Daoy (cell line): ENCODE results near the gene HOXD10. TPM values are rescaled to one million over a fixed set of nuclear protein-coding genes. Genes with fewer than 3 reads are reported as not detected.

Source experiments
- DNase-seq: peaks from one replicate; pipeline ENCODE4 v3.0.0-alpha.2; 2015; ENCODE audit warnings: low read depth
- total RNA-seq: library from RNA; depleted of rRNA; stranded (reverse); fragments of >200 nt; shearing (Covaris generic); gene quantifications from 2 replicates; pipeline ENCODE4 v1.2.3, GENCODE V29; 2014

The HOXD10 gene
- total RNA-seq, 1 experiment from 2014 or later: 14.8 TPM

DNA sequence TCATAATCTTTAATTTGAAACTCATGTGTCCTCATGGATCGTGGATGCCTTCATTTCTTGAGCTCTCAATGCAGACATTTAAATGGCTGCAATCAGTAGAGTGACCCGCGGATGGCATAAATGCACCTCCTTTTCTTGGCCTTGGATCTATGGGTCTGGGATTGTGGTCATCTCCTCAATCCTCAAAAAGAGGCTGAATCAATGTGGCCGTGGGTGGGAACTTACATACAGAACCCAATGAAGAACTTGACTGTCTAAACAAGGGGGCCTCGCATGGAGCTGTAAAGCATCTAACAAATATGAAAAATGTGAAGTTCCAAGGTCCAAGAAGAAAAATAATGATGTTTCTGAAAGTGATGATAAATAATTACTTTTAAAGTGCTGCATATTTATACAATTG lies 21.2 kb upstream of the HOXD10 start:
- DNase-seq: no peak

DNA sequence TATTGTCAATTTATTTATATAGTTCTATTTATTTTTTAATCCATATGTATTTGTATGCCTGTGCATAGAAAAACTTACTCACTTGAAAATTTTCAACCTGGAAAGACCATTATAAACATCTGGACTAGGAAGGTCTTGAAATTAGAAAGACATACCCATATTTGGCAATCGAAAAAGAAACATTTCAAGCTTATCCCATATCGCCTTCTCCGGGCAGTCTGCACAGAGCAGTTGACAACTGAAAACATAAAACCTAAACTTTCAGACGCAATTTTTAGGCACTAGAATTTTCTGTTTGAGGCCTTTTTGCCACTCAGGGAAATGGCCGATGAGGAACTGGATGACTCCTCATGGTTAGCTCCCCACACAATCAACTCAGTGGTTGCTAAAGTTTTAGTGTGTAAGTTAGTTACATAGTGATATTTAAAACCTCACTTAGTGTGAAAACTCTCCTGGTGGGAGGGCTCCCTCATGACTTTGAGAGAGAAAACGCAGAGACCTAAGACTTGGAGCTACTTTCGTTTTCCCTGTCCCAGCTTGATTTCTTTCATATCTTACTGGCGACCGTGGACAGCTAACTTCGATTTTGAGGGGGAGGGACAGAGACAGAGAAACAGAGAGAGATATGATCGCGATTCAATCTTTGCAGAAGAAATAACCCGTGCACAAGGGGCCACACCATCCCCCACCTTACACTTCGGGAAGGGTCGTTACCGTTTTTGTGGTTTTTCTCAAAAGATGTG lies 20.2 kb upstream of the HOXD10 start:
- peak; percentile 69 for DNase-seq

- DNase-seq: peak; percentile 94
Measured at GRCh38 chr2:176096986-176097819, 19.4 kb upstream of the HOXD10 start.

DNA sequence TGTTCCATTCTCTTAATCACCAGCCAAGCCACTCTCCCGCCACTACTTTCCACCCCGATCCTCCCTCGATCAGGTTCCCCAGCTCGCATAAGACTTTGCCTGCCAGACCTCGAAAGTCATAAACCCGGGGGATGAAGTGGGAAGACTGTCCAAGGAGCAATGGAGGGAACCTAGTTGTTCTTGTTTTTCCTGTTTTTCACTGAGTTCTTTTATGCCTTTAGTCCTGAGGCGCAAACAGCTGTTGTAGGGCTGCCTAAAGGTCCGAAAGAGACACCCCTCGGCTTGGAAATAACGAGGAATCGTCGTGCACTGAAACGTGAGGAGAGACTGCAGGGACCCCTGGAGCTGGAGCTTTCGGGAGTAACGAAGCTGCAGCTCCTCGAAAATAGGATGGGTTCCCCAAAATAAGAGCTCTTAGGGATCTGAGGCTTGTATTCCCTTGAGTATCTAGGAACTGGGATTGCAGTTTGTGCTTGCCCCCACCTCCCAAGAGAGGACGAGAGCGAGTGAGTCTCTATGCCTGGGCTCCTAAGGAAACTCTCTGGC lies 18.7 kb upstream of the HOXD10 start:
- DNase-seq: no peak

GRCh38 chr2:176098366-176099158 lies 18.0 kb upstream of the HOXD10 start:
- DNase-seq: no peak

GRCh38 chr2:176099159-176099727 lies 17.3 kb upstream of the HOXD10 start:
- no peak for DNase-seq

GRCh38 chr2:176099728-176100546 lies 16.6 kb upstream of the HOXD10 start, which contains the start of gene HOXD12:
Gene HOXD12 (plus strand): TSS chr2:176099795. CDS start chr2:176099802, 7 bp downstream.
- DNase-seq: no peak

- DNase-seq: no peak
Measured at GRCh38 chr2:176100547-176101140, 15.9 kb upstream of the HOXD10 start.

- no peak for DNase-seq
Measured at GRCh38 chr2:176101216-176101830, 15.3 kb upstream of the HOXD10 start.

DNA sequence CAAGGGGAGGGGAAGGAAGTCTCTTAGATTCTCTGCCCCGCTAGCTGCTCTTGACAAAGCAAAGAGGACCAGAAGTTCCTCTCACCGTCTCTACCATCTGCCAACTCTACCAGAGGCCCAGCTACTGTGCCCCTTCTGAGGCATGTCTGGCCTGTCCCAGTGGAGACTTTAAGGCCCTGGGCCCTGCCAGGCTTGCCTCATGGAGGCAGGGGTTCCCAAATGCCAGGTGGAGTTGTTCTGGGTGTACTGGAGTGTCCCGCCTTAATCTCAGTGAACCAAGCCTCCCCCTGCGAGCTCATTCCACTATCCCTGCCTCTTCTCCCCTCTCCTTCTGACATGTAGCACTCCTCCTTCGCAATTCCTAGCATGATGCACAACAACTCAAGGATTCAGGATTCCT lies 14.7 kb upstream of the HOXD10 start:
- no peak for DNase-seq

DNA sequence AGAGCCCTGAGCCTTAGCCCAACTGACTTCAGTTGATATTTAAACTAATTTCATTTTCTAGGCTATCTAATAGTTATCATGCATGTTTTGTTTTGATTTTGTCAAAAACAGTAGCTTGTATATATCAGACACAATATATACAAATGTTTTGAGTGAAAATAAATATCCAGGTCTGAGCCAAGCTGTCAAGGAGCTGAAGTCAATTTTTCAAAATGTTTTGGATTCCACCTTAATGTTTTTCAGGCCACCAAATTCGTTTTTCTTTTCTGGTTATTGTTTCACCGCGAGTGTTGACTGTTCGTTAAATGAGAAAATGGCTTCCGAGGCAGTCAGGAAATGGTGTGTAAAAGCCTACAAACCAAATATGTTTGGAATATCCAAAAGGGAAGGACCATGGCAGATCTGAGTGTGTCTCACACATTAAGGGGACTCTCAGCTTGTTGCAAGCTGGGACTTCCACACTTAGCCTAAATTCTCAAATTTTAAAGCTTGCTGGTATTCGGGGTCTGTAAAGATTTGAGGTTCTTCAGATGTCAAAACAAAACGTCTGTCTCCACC lies 14.2 kb upstream of the HOXD10 start:
- DNase-seq: no peak

DNA sequence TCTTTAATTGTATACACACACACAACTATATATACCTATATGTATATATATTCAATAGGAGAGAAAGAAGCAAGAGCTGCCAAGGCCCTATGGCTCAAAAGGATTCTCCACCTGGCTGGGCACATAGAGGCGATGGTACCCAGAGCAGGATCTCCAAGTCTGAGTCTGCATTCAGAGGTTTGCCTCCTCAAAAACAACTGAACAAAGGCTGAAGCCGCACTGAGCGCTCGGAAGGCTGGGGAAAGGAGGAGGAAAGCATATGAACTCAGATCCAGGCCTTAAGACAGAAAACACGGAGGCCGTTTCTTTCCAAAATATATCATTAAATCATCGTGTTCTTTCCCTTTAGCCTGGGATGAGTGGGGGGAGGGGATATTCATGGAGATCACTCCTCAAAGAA lies 13.4 kb upstream of the HOXD10 start:
- DNase-seq: no peak

- no peak for DNase-seq
Measured at GRCh38 chr2:176103742-176104315, 12.7 kb upstream of the HOXD10 start.

- peak; percentile 89 for DNase-seq
Measured at GRCh38 chr2:176104316-176105077, 12.1 kb upstream of the HOXD10 start.

- no peak for DNase-seq
Measured at GRCh38 chr2:176105078-176105729, 11.4 kb upstream of the HOXD10 start.

- DNase-seq: no peak
Measured at GRCh38 chr2:176105730-176106580, 10.6 kb upstream of the HOXD10 start.
